IPS-NIHi11 (cell line): ENCODE measurements around the gene PCSK2.

Source experiments
- DNase-seq: peaks from one replicate; pipeline ENCODE4 v3.0.0; 2012; ENCODE audit warnings: mixed read lengths, low spot score

Gene PCSK2

GRCh38 chr20:17481661-17482060 lies 254.8 kb downstream of the PCSK2 start:
- DNase-seq: no peak

DNA sequence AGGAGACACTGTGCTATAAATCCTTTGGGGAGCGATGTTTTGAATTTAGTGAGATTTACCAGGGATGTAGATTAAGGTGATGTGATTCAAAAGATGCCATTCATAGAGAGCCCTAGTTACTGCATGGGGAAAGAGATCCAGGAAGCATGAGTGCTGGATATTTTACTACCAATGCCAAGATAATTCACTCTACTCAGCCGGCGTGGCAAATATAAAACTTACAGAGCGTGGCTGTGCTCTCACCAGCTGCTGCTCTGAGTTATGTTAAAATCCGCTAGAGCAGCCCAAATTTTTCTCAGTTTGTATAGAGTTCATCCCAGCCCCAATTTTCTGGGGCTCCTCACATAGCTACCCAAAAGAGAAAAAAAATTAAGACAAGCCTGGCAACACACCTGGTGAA lies 255.7 kb downstream of the PCSK2 start:
- DNase-seq: no peak

GRCh38 chr20:17485017-17485416 lies 258.2 kb downstream of the PCSK2 start:
- DNase-seq: no peak

GRCh38 chr20:17488916-17489600 lies 262.2 kb downstream of the PCSK2 start:
- no peak for DNase-seq

DNA sequence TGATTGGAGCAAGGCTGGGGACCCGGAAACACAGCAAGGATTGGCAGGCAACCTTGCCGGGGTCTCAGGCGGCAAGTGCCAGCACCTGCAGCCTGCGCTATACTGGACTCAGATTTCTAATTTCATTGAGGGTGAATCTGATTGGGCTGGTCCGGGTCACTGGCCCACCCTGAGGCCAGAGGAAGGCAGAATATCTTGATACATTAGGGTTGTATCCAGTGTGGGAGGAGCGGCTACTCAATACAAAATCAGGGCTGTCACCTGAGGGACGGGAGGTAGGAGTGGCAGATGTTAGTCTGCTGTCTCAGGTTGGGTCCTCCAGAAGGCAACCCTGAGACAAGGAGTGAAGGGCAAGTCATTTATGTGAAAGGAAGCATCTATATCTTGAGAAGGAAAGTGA lies 263.7 kb downstream of the PCSK2 start:
- DNase-seq: no peak

GRCh38 chr20:17491041-17491440 lies 264.2 kb downstream of the PCSK2 start:
- no peak for DNase-seq

GRCh38 chr20:17491488-17491887 lies 264.6 kb downstream of the PCSK2 start:
- no peak for DNase-seq

DNA sequence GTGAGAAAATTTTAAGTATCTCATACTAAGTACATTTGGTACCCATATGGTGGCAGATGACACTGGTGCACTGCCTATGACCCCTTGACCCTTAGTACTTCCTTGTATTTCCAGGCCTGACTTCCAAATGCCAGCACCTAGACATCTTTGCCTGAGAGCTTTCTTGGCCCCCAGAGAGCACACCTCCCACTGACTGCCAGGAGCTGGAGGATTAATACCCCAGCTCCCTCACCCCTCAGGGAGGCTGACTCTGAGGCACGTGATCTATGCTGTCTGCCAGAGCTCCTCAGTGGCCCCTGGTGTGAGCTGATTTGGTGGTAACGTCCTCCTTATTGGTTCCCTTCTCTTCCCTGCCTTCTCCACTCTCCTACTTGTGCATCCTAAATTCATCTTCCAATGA lies 266.3 kb downstream of the PCSK2 start:
- no peak for DNase-seq

DNA sequence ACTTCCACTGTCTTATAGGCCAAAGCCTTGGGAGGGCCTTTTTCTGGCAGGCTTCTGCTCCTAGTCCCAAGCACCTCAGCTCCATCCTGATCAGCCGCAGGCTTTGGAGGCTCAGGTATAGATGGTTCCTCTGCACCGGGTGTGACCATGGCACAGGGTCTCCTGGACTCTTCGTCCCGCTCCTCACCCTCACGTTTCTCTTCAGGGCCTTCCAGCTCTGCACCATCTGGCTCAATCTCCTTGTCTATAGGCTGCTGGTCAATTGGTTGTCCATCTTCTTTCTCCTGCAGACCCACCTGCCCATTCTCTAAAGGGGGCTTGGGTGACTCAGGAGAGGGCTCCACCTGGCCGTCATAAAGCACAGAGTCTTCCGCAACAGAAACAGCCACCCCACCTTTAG lies 267.4 kb downstream of the PCSK2 start:
- no peak for DNase-seq

DNA sequence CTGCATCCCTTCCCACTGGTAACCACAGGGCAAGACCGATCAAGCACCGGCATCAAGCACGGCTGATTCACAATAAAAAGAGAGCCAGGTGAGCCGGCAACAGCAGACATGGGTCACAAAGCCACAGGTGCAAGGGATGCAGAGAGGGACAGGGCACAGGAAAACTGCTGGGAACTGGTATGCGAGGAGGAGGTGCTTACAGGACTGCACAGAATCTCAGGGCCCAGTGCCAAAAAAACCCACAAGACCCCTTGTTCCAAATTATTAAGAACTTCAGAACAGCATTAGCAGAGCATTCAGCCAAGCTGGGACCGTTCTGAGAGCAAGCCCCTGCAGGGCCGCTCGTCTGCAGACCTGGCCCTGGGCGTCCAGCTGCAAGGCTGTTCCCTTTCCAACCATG lies 269.0 kb downstream of the PCSK2 start:
- no peak for DNase-seq

DNA sequence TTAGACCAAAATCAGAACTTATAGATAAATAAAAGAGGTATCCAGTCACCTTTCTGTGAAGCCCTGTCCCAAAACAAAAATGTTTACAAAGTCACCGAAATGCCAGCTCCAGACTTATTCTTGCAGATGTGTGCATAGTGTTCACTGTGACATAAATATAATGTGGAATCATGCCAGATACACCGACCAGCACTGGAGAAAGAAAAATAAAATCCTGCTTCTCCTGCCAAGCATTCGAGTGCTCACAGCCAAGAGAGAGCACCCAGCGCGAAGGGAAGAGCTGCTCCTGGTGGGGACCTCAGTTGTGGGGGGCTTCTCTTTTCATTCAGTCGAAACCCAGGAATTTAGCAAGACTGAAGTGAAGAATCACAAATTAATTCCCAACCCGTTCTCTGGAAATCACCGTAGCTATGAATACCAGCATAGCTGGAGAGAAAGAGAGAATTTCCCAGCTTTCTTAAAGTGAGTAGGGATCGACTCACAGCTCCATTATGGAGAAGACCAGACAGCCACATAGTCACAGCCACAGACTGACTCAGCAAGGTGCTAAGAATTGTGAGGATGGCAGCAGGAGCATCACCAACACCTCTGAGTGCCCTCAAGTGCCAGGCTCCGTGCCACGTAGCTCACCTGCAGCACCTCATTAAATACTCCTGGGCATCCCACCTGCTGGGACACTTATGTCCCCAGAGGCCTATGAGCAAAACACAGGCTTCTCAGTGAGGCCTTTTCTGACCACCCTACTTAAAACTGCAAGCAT lies 271.2 kb downstream of the PCSK2 start:
- no peak for DNase-seq

DNA sequence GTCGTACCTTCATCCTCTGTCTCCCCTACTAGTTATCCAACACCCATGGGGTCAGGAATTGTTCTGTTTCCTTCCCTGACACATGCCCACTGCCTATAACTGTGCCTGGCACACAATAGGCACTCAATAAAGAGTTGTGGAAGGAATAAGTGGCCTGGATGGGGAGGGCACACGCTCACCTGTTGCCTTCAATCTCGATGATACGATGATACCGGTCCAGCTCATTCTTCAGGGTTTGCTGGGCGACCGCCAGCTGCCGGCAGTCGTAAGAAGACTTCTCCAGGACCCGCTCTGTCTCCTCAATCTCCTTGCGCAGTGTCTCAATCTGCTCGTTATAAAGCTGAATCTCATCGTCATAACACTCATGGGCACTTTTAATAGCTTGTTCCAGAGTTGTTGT lies 271.8 kb downstream of the PCSK2 start:
- no peak for DNase-seq

GRCh38 chr20:17499041-17499440 lies 272.2 kb downstream of the PCSK2 start:
- no peak for DNase-seq

GRCh38 chr20:17500271-17500670 lies 273.4 kb downstream of the PCSK2 start:
- no peak for DNase-seq

DNA sequence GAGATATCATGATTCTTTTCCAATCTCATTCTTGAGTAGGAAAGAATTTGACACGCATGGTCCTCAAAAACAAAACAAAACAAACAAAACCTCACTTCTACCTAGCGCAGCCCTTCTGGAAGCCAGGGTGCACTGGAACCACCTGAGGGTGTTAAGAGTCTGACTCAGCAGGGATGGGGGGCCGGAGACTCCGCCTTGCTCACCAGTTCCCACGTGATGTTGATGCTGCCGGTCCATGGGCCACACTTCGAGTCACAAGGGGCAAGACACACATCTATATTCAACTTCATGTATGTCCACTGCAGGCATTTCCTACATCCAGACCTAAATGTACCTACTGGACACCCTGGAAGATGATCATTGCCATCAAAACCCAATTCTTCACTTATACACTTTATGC lies 274.0 kb downstream of the PCSK2 start:
- no peak for DNase-seq

- no peak for DNase-seq
These were observed 274.9 kb downstream of the PCSK2 start for GRCh38 chr20:17501701-17502100.

DNA sequence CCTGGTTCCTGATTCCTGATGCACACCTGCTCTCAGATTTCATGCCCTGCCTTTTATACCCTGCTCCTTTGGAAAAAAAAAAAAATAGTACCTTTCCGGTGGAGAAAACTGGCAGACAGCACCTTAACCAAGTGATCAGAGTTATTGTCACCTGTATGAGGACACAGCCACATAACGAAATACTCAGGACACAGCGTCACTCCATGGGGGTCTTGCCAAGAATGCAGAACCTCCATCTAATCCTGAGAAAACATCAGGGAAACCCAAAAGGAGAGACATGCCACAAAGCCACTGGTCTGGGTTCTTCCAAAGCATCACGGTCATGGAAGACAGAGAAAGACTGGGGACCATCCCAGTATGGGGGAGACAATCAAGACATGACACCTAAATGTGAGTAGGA lies 275.3 kb downstream of the PCSK2 start:
- DNase-seq: no peak

DNA sequence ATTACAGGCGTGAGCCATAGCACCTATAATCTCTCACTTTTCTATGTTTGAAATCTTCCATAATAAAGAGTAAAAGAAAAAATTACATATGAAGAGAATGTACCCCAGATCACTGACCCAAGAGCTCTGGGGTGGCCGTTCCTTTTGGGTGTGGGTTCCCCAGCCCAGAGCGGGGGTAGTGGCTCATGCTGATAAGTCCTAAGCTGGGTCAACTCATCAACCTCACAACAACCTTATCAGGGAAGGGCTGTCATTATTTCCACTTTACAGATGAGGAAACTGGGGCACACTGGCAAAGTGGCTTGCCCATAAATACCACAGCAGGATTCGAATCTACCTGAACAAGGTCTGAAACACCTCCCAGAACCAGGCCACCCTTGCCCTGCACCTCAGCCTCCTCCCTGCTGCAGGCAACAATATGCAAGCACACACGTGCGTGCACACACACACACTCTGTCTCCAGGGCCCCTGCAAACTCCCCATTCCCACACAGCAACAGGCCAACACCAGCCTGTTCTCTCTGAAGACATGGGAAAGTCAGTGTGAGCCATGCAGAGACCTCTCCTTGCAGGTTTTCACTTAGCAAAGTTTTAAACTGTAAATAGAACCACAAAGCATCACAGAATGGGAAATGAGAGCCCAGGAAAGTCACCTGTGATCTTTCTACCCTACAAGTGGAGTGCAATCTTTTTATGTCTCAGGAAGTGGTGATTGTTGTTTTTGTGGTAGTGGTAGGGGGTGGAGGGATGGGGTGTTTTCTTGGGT lies 276.6 kb downstream of the PCSK2 start:
- DNase-seq: no peak

DNA sequence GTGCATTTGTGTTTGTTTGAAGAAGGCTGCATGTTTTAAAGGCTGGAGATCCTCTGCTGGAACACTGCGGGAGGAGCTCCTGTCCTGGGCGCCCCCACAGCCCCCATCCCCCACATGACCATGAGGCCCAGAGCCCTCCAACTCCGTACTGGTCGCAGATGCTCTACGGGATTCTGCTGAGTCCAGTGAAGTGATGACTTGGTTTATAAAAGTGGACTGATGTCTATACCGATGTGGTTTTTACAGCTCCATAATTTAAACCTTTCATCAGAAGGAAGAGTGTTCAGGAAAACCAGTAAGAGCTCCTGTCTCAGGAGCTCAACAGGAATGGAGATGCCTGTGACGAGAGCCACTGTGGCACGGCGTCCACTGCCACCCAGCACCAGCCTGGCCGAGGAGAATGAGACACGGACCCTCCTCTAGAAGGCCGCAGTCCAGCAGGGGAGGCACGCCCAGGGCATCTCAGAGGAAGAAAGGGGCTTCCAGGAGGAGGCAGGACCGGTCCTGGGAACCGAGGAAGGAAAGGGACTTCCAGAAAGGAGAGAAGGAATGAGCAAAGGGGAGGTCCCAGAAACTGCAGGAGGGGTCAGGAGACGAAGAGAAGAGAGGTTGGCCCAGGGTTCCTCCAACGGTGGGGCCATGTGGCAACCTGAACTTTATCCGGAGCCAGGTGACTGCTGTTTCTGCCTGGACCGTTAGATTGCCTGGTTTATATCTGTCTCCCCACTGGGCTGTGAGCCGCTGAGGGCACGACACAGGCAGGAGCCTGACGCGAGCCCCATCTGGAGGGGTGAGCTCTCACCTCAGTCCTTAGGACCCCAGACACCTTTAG lies 277.4 kb downstream of the PCSK2 start:
- DNase-seq: peak; percentile 37

GRCh38 chr20:17504898-17505635 lies 278.2 kb downstream of the PCSK2 start:
- DNase-seq: peak; percentile 69
